ENCODE results near the gene ABCA9.

GRCh38 chr17:68953340-68953997 is 107.3 kb downstream of the ABCA9 start:
- TF ChIP-seq CTCF (conservative IDR thresholded peaks at IDR 0.05) (no peak), EZH2 (IDR thresholded peaks at IDR 0.05; ENCODE audit: low read depth) (no peak)
